Activated gamma-delta T cell (primary cell): ENCODE results near the gene NPHP4.

Experiments
- DNase-seq: peaks from one replicate; lab custom pipeline; 2025; lab: John Stamatoyannopoulos, UW

The NPHP4 gene

DNA sequence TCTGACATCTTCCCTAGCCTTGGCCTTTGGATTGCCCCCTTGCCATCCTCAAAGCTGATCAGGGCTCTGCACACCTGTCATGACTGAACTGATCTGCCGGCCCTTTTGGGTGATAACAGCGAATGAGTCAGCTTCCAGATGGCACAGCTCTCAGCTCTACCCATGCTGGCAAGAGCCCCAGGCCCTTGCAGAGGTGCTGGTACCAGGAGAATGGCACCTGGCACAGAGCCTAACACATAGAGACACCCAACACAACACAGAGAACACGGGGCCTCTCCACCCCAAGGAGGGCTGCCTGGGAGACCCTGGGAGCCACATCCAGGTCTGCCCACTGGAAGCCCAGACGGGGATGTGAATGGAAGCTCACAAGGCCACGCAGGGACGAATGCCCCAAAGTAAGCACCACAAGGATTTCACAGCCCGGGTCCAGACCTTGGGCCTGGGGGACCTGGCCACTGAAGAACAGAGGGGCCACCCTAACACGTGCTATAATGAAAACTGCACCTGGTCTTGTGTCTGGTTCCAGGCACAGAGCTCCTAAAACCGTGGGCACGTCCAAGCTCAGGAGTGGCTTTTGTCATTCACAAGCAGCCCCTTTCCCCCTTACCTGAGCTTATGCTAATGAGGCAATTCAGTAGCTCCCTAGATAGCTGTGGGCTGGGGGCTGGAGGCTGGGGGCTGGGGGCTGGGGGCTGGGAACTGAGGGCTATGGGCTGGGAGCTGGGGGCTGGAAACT lies 160.5 kb downstream of the NPHP4 start:
- DNase-seq: no peak

DNA sequence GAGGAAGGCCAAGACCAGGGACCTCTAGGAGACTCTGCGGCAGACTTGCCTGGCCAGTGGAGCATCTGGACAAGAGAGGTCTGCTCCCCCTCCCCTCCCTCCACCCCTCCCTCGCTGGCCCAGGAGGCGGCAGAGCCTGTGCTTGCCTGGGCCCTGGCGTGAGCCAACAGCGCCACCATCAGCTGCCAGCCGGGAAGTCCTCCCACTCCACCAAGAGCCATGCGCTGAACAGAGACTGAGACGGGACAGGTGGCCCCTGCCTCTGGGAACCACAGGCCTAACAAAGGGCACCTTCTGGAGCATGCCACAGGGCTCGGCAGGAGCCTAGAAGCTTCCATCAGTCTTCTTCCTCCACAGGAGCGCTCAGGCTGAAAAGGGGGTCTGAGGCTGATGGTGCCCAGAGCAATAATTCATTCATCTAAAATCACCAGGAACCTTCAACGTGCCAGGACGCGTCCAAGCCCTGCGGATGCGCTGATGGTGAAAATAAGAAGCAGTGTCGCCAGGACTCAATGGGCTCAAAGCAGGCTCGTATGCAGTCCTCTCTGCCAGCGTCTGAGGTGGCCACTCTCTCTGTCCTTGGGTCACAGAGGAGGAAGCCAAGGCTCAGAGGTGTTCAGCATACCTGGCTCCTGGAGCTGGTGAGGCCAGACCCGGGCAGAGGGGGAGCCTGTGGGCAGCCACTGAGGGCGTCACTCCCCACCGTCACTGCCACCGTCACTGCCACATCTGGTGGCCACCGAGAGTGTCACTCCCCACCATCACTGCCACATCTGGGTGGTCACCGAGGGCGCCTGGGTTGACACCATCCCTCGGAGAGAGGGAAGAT lies 161.2 kb downstream of the NPHP4 start:
- no peak for DNase-seq

DNA sequence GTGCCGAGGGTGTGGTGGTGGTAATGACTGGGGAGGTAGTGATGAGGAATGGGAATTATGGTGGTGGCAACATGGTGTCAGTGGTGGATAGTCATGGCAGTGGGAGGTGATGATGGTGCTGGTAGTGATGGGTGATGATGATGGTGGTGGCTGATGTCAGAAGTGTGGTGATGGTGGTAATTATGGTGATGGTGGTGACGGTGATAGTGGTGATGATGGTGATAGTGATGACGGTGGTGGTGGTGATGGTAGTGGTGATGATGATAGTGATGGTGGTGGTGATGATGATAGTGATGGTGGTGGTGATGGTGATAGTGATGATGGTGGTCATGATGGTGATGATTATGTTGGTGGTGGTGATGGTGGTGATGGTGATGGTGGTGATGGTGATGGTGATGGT lies 162.8 kb downstream of the NPHP4 start:
- DNase-seq: no peak

- DNase-seq: no peak
These were observed 163.8 kb downstream of the NPHP4 start for GRCh38 chr1:5828308-5828935.

- no peak for DNase-seq
These were observed 164.7 kb downstream of the NPHP4 start for GRCh38 chr1:5827516-5827915.

- no peak for DNase-seq
These were observed 165.6 kb downstream of the NPHP4 start for GRCh38 chr1:5826601-5827000.

- no peak for DNase-seq
These were observed 169.5 kb downstream of the NPHP4 start for GRCh38 chr1:5822726-5823125.

DNA sequence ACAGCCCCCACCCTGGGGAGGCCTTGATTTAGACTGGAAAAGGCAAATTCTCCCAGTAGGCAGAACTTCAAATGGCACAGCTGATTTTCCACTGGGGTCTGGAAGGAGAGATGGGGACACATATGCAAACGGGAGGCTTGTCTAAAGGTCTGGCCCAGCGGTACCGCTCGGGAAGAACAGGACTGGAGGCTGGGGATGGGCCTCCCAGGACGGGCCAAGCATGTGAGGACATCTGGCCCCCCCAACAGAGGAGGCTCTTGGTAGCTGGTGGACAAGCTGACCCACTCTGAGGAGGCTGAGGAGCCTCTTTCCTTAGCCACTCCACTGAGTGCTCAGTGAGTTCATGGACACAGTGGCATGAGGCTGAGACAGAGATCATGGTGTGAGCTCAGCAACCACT lies 170.0 kb downstream of the NPHP4 start:
- no peak for DNase-seq

DNA sequence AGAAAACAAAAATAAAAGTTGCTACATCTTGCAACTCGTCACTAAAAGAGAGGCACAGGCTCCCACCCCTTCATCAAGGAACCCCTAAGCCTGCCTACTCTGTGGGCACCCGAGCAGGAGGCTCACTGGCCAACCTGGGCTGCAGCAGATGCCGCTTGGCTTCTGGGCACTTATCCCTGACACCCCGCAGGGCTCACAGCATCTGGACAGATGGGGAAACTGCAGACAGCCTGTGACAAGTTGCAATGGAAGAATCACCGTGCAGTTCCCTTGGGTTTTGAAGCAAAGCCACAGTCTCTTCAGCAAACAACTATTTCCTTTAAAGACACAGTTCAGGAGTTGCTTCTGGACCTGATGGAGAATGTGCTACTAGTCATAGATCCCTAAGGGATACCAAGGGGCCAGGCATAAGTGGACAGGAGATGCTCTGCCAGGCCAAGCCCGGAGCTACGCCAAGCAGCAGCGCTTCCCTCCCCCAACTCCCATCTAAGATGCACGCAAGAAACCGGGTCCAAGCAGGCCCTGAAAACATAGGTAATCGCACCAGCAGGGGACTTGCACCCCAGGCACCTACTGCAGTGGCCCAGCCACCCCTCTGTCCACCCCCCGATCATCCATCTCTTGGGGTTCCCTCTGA lies 170.6 kb downstream of the NPHP4 start:
- no peak for DNase-seq

- no peak for DNase-seq
These were observed 172.2 kb downstream of the NPHP4 start for GRCh38 chr1:5820026-5820421.

GRCh38 chr1:5819391-5820025 lies 172.7 kb downstream of the NPHP4 start:
- no peak for DNase-seq

DNA sequence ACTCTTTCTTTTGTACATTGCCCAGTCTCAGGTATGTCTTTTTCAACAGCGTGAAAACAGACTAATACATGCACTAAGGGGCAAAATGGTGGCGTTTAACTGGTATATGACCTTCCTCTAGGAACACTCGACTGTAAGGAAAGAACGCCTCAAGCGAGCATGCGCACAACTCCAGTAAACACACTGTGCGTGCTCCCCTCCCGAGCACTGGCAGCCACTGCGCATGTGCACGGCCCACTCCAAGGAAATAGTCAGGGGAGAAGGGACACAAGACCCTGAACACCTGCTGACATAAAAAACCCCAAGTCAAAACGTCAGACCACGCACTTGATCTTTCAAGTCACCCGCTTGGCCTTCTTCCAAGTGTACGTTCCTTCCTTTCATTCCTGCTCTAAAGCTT lies 173.5 kb downstream of the NPHP4 start:
- DNase-seq: no peak

GRCh38 chr1:5815716-5816115 lies 176.5 kb downstream of the NPHP4 start:
- DNase-seq: no peak

- no peak for DNase-seq
These were observed 177.0 kb downstream of the NPHP4 start for GRCh38 chr1:5815211-5815610.

DNA sequence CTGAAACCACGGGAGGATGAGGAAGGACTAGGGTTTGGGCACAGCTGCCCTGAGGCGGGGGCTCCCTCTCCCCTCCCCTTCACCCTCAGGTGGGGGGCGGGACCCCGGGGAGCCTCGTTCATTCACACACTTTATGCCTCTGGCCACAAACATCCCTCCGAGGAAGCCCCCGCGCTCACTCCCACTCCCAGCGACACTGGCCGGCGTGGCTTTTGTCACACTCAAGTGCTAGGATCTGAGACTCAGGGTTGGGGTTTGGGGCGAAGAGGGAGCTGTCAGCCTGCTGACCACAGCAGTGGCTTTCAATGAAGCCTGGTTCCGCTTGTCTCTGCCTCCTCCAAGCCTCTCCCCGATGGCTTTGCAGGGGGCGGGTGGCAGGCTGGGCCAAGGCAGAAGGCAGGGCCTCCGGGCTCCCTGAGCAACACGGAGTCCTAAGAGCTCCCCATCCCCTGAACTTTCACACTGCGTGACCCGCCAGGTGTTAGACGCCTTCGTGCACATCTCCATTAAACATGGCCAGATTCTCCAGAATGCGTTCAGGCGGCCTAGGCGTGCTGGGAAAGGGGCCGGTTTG lies 178.1 kb downstream of the NPHP4 start:
- no peak for DNase-seq

GRCh38 chr1:5813480-5813879 lies 178.7 kb downstream of the NPHP4 start:
- no peak for DNase-seq
